ENCODE results near the gene PRPH.
"Not testable (repeated sequence)": the region's sequence is repeated elsewhere in the genome, so short reads cannot be mapped to it uniquely, and the experiment has no call there.

The PRPH gene

DNA sequence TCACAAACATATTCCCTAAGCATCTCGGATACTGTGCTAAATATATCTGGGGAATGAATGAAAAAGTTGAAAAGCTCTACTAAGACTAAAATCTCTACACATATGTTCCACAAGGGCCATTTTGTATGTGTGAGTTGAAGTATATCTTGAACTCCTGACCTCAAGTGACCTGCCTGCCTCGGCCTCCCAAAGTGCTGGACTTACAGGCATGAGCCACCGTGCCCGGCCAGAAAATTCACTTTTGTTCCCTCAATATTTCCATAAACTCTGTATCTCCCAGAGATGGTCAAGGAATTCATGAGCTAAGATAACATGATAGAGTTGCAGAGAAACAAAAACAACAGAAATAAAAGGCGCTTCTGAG is 31.6 kb upstream of the PRPH start:
- H3K79me2 ChIP-seq (ENCODE audit: control insufficient read depth, insufficient read depth, low read length, unreplicated experiment) = peaks cover 69% of the 10 kb centered on the region
- H3K4me3 ChIP-seq (ENCODE audit: low read depth, low read length) = peak overlapping the region; percentile 96
- no peak overlapping the region for H2AFZ ChIP-seq (ENCODE audit: low read length, unreplicated experiment)
- peaks cover 45% of the 10 kb centered on the region for H3K4me1 ChIP-seq (ENCODE audit: control insufficient read depth, insufficient read depth, low read length, unreplicated experiment)
- peak overlapping the region; percentile 24 for H3K27ac ChIP-seq (ENCODE audit: low read depth, low read length)
- peaks cover 18% of the 10 kb centered on the region for H3K36me3 ChIP-seq (ENCODE audit: insufficient read depth, low read length)
- no peaks in the 10 kb centered on the region for H3K27me3 ChIP-seq (ENCODE audit: insufficient read depth, low read length)

DNA sequence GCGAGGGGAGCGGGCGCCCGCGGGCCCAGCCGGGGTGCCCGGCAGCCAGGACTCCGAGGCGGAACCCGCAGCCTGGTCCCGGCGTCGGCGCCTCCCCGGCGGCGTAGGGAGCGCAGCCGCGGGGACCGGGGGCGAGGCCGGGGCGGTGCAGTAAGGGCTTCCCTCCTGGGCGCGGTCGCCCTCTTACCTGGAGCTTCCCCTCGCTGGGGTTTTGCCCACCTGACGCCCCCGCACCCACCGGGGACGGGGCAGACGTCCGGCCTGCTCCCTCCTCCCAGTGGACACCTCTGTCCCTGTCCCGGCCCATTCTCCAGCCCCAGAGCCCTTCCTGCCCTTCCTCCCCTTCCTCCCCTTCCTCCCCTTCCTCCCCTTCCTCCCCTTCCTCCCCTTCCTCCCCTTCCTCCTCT is 30.5 kb upstream of the PRPH start:
- peak overlapping the region; percentile 96 for H3K4me3 ChIP-seq (ENCODE audit: low read depth, low read length)
- no peaks in the 10 kb centered on the region for H3K27me3 ChIP-seq (ENCODE audit: insufficient read depth, low read length)
- peaks cover 18% of the 10 kb centered on the region for H3K36me3 ChIP-seq (ENCODE audit: insufficient read depth, low read length)
- peaks cover 50% of the 10 kb centered on the region for H3K4me1 ChIP-seq (ENCODE audit: control insufficient read depth, insufficient read depth, low read length, unreplicated experiment)
- peaks cover 76% of the 10 kb centered on the region for H3K79me2 ChIP-seq (ENCODE audit: control insufficient read depth, insufficient read depth, low read length, unreplicated experiment)
- H2AFZ ChIP-seq (ENCODE audit: low read length, unreplicated experiment) = peak overlapping the region; percentile 4
- H3K27ac ChIP-seq (ENCODE audit: low read depth, low read length) = peak overlapping the region; percentile 97

DNA sequence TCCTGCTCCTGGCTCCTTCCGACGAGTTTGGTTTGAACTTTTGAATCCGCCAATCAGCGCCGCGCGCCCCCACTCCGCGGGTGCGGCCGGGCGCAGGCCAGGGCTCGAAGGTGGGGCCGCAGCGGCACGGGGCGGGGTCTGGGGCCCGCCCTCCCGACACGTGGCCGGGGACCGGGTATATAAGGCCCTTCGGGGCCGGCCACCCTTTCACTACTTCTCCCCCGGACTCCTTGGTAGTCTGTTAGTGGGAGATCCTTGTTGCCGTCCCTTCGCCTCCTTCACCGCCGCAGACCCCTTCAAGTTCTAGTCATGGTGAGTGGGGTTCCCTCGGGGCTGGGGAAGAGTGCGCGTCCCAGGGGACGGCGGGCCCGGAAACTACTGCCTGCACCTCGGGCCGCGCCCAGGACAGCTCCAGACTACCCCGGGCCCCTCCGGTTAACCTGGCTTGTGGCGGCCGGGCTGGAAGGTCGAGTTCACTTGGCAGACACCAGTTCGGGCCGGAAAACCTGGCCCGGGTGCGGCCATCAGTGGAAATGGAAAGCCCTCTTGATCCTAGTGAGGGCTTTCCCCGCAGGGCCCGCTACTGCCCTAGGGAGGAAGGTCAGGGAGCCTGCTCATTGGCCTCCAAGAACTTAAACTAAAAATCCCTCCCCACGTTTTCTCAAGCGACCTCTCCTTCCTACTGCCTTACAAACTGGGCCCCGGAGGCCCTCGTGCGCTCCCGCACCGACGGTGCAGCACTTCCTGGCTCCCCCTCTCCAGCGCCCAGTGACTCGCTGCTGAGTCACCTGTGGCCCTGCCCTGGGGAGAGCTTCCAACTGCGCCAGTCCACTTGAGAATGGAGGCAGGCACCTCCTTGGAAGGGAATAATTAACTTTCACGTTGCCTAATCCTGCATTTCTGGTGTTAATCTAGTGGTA is 29.8 kb upstream of the PRPH start, which contains the start of gene TUBA1C:
TUBA1C (plus strand) TSS at position 210 of the 920 bp plus-strand sequence; CDS start at position 310, 100 bp downstream.
- peak within 1 kb of the TSS; percentile 96 for H3K4me3 ChIP-seq (ENCODE audit: low read depth, low read length)
- peak within 1 kb of the TSS; percentile 97 for H3K27ac ChIP-seq (ENCODE audit: low read depth, low read length)
- H3K27me3 ChIP-seq (ENCODE audit: insufficient read depth, low read length) = no peaks in the 10 kb centered on the region
- H2AFZ ChIP-seq (ENCODE audit: low read length, unreplicated experiment) = peak within 1 kb of the TSS; percentile 4
- peaks cover 24% of the 10 kb centered on the region for H3K36me3 ChIP-seq (ENCODE audit: insufficient read depth, low read length)
- peaks cover 49% of the 10 kb centered on the region for H3K4me1 ChIP-seq (ENCODE audit: control insufficient read depth, insufficient read depth, low read length, unreplicated experiment)
- peaks cover 80% of the 10 kb centered on the region for H3K79me2 ChIP-seq (ENCODE audit: control insufficient read depth, insufficient read depth, low read length, unreplicated experiment)

DNA sequence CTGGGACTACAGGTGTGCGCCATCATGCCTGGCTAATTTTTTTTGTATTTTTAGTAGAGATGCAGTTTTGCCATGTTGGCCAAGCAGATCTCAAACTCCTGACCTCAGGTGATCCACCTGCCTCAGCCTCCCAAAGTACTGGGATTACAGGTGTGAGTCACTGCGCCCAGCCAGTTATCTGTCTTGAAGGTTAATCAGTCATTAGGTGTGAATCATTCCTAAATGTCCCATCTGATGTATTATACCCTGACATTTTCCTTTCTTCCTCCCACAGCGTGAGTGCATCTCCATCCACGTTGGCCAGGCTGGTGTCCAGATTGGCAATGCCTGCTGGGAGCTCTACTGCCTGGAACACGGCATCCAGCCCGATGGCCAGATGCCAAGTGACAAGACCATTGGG is 25.8 kb upstream of the PRPH start:
- Histone ChIP-seq H3K36me3 (ENCODE audit: insufficient read depth, low read length) (peaks cover 45% of the 10 kb centered on the region), H3K79me2 (ENCODE audit: control insufficient read depth, insufficient read depth, low read length, unreplicated experiment) (peaks cover 68% of the 10 kb centered on the region), H3K27ac (ENCODE audit: low read depth, low read length) (peak overlapping the region; percentile 97)

DNA sequence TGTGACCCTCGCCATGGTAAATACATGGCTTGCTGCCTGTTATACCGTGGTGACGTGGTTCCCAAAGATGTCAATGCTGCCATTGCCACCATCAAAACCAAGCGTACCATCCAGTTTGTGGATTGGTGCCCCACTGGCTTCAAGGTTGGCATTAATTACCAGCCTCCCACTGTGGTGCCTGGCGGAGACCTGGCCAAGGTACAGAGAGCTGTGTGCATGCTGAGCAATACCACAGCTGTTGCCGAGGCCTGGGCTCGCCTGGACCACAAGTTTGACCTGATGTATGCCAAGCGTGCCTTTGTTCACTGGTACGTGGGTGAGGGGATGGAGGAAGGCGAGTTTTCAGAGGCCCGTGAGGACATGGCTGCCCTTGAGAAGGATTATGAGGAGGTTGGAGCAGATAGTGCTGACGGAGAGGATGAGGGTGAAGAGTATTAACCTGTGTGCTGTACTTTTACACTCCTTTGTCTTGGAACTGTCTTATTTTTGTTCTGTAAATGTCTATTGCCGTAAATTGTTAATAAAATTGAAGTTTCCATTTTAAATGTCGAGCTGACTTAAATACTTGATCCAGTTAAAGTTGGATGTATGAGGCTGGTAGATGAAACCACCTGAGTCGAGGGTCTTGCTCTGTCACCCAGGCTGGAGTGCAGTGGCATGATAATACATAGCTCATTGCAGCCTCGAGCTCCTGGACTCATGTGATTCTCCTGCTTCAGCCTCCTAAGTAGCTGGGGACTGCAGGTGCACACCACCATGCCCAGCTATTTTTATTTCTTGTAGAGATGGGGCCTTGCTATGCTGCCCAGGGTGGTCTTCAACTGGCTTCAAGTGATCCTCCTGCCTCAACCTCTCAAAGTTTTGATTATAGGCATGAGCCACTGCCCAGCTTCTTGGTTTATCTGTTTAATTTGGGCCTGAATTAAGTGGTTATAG is 21.9 kb upstream of the PRPH start:
- H3K27me3 ChIP-seq (ENCODE audit: insufficient read depth, low read length) = no peaks in the 10 kb centered on the region
- peaks cover 16% of the 10 kb centered on the region for H3K4me1 ChIP-seq (ENCODE audit: control insufficient read depth, insufficient read depth, low read length, unreplicated experiment)
- H3K27ac ChIP-seq (ENCODE audit: low read depth, low read length) = no peak overlapping the region
- peaks cover 32% of the 10 kb centered on the region for H3K79me2 ChIP-seq (ENCODE audit: control insufficient read depth, insufficient read depth, low read length, unreplicated experiment)
- H2AFZ ChIP-seq (ENCODE audit: low read length, unreplicated experiment) = no peak overlapping the region
- peaks cover 27% of the 10 kb centered on the region for H3K36me3 ChIP-seq (ENCODE audit: insufficient read depth, low read length)
- no peak overlapping the region for H3K4me3 ChIP-seq (ENCODE audit: low read depth, low read length)

More for the DNA sequence above, 25.8 kb upstream of the PRPH start:
- not testable (repeated sequence) for H2AFZ ChIP-seq (ENCODE audit: low read length, unreplicated experiment); H3K27me3 ChIP-seq (ENCODE audit: insufficient read depth, low read length)
- Histone ChIP-seq H3K4me3 (ENCODE audit: low read depth, low read length) (peak overlapping the region; percentile 96), H3K4me1 (ENCODE audit: control insufficient read depth, insufficient read depth, low read length, unreplicated experiment) (peaks cover 25% of the 10 kb centered on the region)

DNA sequence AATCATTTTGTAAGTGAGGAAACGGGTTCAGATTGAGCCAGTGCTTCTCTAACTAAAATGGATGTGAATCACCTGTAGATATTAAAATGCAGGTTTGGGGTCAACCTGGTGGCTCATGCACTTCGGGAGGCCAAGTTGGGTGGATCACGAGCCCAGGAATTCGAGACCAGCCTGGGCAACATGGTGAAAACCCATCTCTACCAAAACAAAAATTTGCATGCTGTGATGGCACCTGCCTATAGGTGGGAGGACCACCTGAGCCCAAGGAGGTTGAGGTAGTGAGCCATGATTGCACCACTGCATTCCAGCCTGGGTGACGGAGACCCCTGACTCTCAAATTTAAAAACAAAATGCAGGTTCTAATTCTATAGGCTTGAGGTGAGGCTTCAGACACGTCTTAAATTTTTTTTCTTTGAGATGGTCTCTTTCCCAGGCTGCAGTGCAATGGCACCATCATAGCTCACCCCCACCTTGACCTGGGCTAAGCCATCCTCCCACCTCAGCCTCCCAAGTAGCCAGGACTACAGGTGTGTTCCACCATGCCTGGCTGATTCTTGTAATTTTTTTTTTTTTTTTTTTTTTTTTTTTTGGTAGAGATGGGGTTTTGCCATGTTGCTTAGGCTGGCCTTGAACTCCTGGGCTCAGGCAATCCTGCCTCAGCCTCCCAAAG is 21.1 kb upstream of the PRPH start:
- Histone ChIP-seq H3K27ac (ENCODE audit: low read depth, low read length) (no peak overlapping the region), H3K27me3 (ENCODE audit: insufficient read depth, low read length) (no peaks in the 10 kb centered on the region), H3K36me3 (ENCODE audit: insufficient read depth, low read length) (peaks cover 27% of the 10 kb centered on the region), H3K4me3 (ENCODE audit: low read depth, low read length) (no peak overlapping the region), H2AFZ (ENCODE audit: low read length, unreplicated experiment) (no peak overlapping the region), H3K79me2 (ENCODE audit: control insufficient read depth, insufficient read depth, low read length, unreplicated experiment) (peaks cover 27% of the 10 kb centered on the region), H3K4me1 (ENCODE audit: control insufficient read depth, insufficient read depth, low read length, unreplicated experiment) (peaks cover 16% of the 10 kb centered on the region)

DNA sequence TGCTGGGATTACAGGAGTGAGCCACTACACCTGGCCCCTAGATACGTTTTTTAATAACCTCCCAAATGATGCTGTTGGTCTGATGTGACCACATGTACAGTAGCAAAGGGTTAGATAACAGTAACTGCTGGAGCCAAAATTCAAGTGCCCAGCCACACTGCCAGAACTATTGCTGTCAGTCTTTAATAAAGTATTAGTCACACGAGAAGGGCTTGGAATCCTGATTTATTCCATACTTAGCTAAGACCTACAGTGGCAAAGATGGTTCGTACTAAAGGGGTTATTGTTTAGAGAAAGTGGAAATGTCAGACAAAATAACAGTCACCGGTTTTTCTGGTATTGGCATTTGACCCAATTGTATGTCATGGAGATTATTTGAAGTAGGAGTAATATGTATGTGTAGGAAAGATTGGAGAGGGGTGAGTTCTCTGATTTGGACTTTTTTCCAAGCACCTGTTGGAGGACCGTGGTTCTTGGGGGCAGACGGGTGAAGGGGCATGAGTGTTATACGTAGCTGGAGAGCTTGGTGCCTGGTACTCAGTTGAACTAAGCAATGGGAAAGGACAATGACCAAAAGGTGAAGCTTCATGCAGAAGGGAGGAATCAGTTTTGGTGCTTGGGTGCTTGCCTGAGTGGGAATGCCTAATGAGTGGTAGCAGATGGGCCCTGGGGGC is 20.4 kb upstream of the PRPH start:
- no peaks in the 10 kb centered on the region for H3K27me3 ChIP-seq (ENCODE audit: insufficient read depth, low read length)
- no peak overlapping the region for H2AFZ ChIP-seq (ENCODE audit: low read length, unreplicated experiment)
- H3K4me3 ChIP-seq (ENCODE audit: low read depth, low read length) = no peak overlapping the region
- H3K79me2 ChIP-seq (ENCODE audit: control insufficient read depth, insufficient read depth, low read length, unreplicated experiment) = peaks cover 20% of the 10 kb centered on the region
- H3K27ac ChIP-seq (ENCODE audit: low read depth, low read length) = no peak overlapping the region
- H3K4me1 ChIP-seq (ENCODE audit: control insufficient read depth, insufficient read depth, low read length, unreplicated experiment) = peaks cover 10% of the 10 kb centered on the region
- peaks cover 27% of the 10 kb centered on the region for H3K36me3 ChIP-seq (ENCODE audit: insufficient read depth, low read length)

DNA sequence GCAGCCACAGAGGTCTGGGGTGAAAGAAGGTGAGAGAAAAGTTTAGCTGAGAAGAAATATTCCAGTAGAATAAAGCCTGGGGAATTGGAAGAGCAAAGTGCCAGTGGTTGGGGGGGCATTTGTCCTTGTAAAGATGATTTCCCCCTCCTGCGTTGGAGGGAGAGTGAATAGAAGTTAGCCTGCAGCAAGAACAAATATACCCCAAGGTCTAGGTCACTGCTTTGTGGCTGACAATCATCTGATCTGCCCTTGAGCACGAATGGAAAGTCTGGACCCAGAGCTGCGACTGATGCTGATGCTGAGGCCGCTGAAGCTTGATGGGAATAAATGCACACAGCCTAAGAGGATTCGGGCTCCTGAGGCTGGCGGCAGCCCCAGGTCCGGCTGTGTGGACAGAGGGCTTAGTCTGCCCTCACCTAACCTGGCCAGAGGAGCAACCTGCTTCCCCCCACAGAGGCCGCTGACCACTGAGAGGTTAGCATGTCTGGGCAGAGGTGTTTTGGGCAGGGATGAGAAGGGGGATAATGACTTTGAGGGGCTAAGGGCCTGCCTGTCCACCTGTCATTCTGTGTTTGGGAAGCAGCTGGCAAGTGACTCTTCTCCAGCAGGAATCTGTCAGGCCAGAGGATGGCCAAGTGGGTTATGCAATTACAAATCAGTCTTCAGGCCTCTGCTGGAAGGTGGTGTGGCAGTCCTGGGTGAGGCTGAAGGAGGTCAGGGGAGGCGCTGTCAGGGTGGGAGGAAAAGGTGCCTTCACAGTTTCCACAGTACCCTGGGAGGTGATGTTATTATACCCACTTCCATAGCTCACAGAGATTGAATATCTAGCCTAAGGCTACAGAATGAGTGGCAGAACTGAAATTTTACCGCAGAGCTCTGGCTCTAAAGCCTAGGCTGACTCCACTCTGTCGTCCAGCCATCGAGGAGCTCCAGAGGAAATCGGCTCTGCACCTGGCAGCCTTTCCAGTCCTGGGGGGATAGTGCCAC is 18.4 kb upstream of the PRPH start:
- H2AFZ ChIP-seq (ENCODE audit: low read length, unreplicated experiment) = no peak overlapping the region
- H3K4me1 ChIP-seq (ENCODE audit: control insufficient read depth, insufficient read depth, low read length, unreplicated experiment) = no peaks in the 10 kb centered on the region
- H3K27ac ChIP-seq (ENCODE audit: low read depth, low read length) = no peak overlapping the region
- no peaks in the 10 kb centered on the region for H3K27me3 ChIP-seq (ENCODE audit: insufficient read depth, low read length)
- no peak overlapping the region for H3K4me3 ChIP-seq (ENCODE audit: low read depth, low read length)
- H3K36me3 ChIP-seq (ENCODE audit: insufficient read depth, low read length) = peaks cover 9% of the 10 kb centered on the region
- H3K79me2 ChIP-seq (ENCODE audit: control insufficient read depth, insufficient read depth, low read length, unreplicated experiment) = peaks cover 3% of the 10 kb centered on the region

DNA sequence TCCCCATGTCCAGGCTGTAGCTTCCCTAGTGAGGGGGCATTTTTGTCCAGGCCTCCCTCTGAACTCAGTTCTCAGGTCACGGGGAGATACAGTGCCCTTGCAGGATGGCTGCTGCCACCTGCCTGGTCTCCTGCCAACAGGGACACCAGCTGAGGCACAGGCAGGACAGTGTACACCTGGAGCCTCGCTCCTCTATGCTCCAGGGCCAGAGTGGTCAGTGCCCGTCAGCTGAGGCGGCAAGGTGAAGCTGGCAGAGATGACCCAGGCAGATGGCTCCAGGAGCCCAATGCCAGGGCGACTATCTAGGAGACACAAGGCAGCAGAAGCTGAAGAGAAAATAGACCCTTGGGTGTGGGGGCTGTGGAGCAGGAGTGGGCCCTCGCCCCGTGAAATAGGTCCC is 17.5 kb upstream of the PRPH start:
- H3K4me1 ChIP-seq (ENCODE audit: control insufficient read depth, insufficient read depth, low read length, unreplicated experiment) = no peaks in the 10 kb centered on the region
- no peak overlapping the region for H3K4me3 ChIP-seq (ENCODE audit: low read depth, low read length)
- no peak overlapping the region for H3K27ac ChIP-seq (ENCODE audit: low read depth, low read length)
- peaks cover 5% of the 10 kb centered on the region; the same call in 1 of the 2 replicates for H3K36me3 ChIP-seq (ENCODE audit: insufficient read depth, low read length)
- H3K79me2 ChIP-seq (ENCODE audit: control insufficient read depth, insufficient read depth, low read length, unreplicated experiment) = no peaks in the 10 kb centered on the region
- H2AFZ ChIP-seq (ENCODE audit: low read length, unreplicated experiment) = no peak overlapping the region
- no peaks in the 10 kb centered on the region for H3K27me3 ChIP-seq (ENCODE audit: insufficient read depth, low read length)
